Stimulated activated CD8-positive, alpha-beta memory T cell treated with anti-CD3 and anti-CD28 coated beads, Interleukin-15, amount 100 ng/mL, for 1 hour (primary cell): Measurements from ENCODE around the gene ZNF208.
"Not testable (repeated sequence)": the region's sequence is repeated elsewhere in the genome, so short reads cannot be mapped to it uniquely, and the experiment has no call there.

ENCODE experiments used
- DNase-seq: peaks from one replicate; pipeline ENCODE4 v3.0.0-alpha.2; 2020; ENCODE audit warnings: low read depth

ZNF208 gene

DNA sequence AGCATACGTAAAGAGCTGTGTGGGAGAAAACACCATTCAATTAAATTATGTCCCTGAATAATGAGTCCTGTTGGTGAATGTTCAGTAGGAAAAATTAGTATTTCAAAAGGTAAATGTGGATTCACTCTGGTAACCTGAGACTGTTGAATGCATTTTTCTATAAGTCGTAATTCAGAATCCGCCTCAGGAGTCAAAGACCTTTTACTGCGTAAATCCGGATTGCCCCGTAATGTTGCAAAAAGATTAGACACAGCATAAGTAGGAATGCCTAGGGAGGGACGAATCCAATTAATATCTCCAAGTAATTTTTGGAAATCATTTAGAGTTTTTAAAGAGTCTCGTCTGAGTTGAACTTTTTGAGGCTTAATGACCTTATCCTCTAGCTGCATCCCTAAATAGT is 126.0 kb downstream of the ZNF208 start:
- DNase-seq = not testable (repeated sequence)

DNA sequence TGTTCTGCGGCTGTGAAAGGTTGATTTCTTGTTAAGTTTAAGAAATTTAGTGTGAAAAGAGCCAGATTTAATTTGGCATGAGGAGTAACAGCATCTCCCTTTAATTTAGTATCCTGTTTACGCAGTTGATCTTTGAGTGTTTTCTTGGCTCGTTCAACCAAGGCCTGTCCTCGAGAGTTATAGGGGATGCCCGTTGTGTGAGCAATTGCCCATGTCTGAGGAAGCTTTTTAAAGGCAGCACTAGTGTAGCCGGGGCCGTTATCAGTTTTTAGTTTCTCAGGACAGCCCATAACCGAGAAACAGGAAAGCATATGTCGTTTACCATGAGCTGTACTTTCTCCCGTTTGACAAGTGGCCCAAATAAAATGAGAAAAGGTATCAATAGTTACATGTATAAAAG is 127.2 kb downstream of the ZNF208 start:
- no peak for DNase-seq
